KOPT-K1 (cell line): Measurements from ENCODE around the gene CDH7.

Experiments used
- H3K27ac ChIP-seq: fragments of 200-600 bp; sonication (generic); 2 replicates; pipeline ENCODE4 v1.5.1; 2016; ENCODE audit warnings: antibody characterized with exemption, mild to moderate bottlenecking, low read depth, low read length; ENCODE audit not compliant: poor library complexity, severe bottlenecking
- H3K36me3 ChIP-seq: fragments of 200-600 bp; sonication (generic); 2 replicates; pipeline ENCODE4 v1.5.1; 2017; ENCODE audit warnings: antibody characterized with exemption, mild to moderate bottlenecking, low read length, moderate library complexity; ENCODE audit not compliant: insufficient read depth
- H3K9me3 ChIP-seq: fragments of 200-600 bp; sonication (generic); 2 replicates; pipeline ENCODE4 v1.5.1; 2017; ENCODE audit warnings: antibody characterized with exemption, low read length, mild to moderate bottlenecking; ENCODE audit not compliant: insufficient read depth, poor library complexity, severe bottlenecking

CDH7 gene

DNA sequence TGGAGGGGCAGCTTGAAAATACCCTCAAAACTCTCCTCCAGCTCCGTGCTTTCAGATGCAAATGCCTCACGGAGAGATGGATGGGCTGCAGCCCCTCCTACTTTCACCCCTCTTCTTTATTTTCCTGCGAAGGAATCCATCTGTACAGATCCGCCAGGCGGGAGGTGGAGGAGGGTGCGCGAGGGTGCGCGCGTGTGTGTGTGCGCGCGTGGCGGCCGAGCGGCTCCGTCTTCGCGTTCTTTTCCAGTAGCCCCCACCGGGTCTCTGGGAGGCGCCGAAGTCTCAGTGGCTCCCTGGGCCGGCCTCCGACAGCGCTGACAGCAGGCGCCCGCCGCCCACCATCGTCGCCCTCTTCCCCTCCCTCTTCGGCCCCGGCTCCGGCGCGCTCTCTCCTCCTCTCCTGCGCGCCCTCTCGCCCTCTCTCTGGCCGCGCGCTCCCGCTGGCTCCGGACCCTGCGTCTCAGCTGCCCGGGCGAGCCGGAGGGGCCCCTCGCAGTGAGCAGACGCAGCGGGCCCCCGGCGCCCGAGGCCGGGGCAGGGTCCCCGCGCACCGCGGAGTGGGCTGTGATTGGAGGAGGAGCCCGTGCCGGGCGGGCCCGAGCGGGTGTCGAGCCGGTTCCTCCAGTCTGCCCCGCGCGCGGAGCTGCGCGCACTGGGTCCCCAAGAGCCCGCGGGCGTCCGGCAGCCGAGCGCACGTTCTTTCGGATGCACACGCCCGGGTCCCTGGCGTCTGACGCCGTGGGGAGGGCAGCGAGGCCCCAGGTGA is at the start of gene CDH7:
Gene CDH7 (plus strand): TSS at position 624 of the 766 bp plus-strand sequence. CDS start 11,831 bp downstream, outside the sequence.
- Histone ChIP-seq H3K9me3 (no peaks in the 10 kb centered on the region), H3K36me3 (no peaks in the 10 kb centered on the region), H3K27ac (no peak within 1 kb of the TSS)

GRCh38 chr18:65704046-65704445 is 46.8 kb upstream of the CDH7 start:
- no peak overlapping the region for H3K27ac ChIP-seq
- H3K9me3 ChIP-seq, result no peaks in the 10 kb centered on the region
- no peaks in the 10 kb centered on the region for H3K36me3 ChIP-seq

DNA sequence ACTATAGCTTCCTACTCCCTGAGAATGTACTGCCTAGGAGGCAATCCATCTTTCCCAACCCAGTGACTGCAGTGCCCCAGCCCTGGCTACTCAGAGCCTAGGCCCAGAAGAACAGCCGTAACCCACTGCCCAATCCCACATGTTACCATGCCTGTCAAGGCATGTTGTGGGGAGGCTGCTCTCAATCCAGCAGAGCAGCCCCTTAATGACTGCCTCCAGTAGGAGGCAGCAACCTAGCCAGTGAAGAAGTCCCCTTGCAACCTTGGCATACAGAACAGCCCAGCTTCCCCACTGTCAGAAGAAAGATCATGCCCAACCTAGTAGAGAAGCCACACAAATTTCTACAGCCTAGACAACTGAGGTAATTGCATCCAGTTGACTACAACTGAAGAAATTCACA is 44.2 kb upstream of the CDH7 start:
- H3K27ac ChIP-seq, result no peak overlapping the region
- no peaks in the 10 kb centered on the region for H3K9me3 ChIP-seq
- no peaks in the 10 kb centered on the region for H3K36me3 ChIP-seq

- no peak overlapping the region for H3K27ac ChIP-seq
Observed at GRCh38 chr18:65711493-65711892, 39.3 kb upstream of the CDH7 start.

GRCh38 chr18:65721619-65722018 is 29.2 kb upstream of the CDH7 start:
- no peaks in the 10 kb centered on the region for H3K36me3 ChIP-seq
- H3K27ac ChIP-seq, result no peak overlapping the region
- H3K9me3 ChIP-seq, result no peaks in the 10 kb centered on the region

More at GRCh38 chr18:65711493-65711892, 39.3 kb upstream of the CDH7 start:
- H3K9me3 ChIP-seq, result no peaks in the 10 kb centered on the region
- no peaks in the 10 kb centered on the region for H3K36me3 ChIP-seq

GRCh38 chr18:65725251-65726050 is 25.4 kb upstream of the CDH7 start:
- Histone ChIP-seq H3K36me3 (no peaks in the 10 kb centered on the region), H3K27ac (no peak overlapping the region), H3K9me3 (no peaks in the 10 kb centered on the region)

- no peaks in the 10 kb centered on the region for H3K9me3 ChIP-seq
- H3K36me3 ChIP-seq, result no peaks in the 10 kb centered on the region
- H3K27ac ChIP-seq, result no peak overlapping the region
Observed at GRCh38 chr18:65735155-65735554, 15.7 kb upstream of the CDH7 start.

DNA sequence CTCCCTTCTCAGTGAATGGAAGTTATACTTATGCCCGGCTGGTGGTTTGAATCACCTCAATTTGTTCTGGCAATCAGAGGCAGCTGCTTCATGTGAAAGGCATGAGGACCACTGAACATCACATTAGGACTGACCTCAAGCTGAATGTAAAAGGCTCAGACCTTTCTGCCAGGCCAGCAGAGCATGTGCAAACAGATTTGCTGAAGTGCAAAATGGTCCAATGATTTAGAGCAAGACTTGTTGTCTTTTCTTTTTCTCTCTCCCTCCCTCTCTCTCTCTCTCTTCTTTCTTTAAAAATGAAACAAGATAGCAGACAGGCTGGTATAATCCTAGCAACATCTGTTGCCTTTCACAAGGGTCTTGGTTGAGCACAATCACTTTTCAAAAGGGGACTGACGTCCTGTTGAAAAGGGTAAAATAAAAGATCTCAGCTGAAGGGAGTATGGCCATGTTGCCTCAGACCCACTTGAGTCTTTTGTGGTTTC is 13.3 kb upstream of the CDH7 start:
- H3K27ac ChIP-seq, result no peak overlapping the region
- no peaks in the 10 kb centered on the region for H3K9me3 ChIP-seq
- H3K36me3 ChIP-seq, result no peaks in the 10 kb centered on the region

DNA sequence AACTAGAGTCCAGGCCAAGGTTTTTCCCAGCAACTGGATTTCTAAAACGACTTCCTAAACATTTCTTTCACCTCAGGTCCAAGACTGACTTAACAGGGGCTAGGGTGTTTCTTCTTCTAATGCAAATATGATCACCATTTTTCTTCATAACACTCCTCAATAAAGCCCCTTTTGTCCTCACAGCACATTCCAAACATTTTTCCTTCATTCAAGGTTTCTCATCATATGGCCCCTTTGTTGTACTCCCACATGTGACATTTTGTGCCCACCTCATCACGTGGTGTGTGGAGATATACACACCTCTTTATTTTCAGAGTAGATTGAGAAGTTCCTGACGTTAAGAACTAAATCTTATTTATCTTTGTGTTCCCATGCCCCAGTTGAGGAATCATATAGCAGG is 3.9 kb upstream of the CDH7 start:
- H3K36me3 ChIP-seq, result no peaks in the 10 kb centered on the region
- H3K9me3 ChIP-seq, result no peaks in the 10 kb centered on the region
- no peak overlapping the region for H3K27ac ChIP-seq

- no peak overlapping the region for H3K27ac ChIP-seq
- no peaks in the 10 kb centered on the region for H3K9me3 ChIP-seq
- H3K36me3 ChIP-seq, result no peaks in the 10 kb centered on the region
Observed at GRCh38 chr18:65748321-65748720, 2.5 kb upstream of the CDH7 start.

- no peaks in the 10 kb centered on the region for H3K36me3 ChIP-seq
- no peak overlapping the region for H3K27ac ChIP-seq
Observed at GRCh38 chr18:65749841-65750240, 971 bp upstream of the CDH7 start.

DNA sequence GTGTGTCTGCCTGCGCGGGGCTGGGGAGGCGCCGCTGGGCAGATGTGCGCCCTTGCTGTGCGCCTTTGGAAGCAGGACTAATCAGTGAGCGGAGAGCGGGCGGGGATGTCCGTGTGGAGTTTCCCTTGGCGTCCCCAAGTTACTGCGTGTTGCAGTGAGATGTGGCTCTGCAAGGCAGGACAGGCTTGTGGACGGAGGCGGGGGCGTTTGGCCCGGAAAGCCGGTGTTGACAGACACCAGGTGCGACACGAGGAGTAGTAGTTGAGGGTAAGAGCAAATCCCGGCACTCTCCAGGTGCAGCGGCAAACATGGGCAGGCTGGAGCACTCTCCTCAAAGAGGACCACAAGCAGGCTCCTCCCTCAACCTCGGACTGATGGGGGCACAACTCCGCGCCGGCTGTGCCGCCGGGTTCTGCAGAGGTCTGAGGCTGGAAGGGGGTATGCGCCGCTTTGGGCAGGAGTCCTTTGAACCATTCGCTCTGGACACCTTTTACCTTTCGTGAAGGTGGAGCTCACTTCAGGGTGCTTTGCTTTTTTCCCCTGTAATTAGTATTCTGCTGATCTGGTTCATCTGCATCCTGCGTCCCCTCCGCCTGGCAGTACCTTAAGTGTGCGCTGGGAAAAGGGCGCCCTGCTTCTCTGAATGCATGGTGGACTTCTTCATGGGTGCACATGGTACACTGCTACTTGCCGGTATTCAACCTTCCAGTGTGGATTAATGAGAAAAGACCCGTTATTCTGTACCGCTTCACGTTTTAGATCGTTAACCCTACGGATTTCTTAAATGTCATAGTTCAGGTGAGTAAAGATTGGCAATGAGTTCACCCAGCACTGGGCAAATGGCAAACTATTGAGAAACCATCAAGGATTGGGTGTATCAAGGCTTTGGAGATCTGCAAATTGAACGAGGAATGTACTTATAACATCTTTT is 608 bp downstream of the CDH7 start:
- Histone ChIP-seq H3K27ac (no peak overlapping the region), H3K9me3 (no peaks in the 10 kb centered on the region), H3K36me3 (no peaks in the 10 kb centered on the region)

More at GRCh38 chr18:65749841-65750240, 971 bp upstream of the CDH7 start:
- H3K9me3 ChIP-seq, result no peaks in the 10 kb centered on the region

DNA sequence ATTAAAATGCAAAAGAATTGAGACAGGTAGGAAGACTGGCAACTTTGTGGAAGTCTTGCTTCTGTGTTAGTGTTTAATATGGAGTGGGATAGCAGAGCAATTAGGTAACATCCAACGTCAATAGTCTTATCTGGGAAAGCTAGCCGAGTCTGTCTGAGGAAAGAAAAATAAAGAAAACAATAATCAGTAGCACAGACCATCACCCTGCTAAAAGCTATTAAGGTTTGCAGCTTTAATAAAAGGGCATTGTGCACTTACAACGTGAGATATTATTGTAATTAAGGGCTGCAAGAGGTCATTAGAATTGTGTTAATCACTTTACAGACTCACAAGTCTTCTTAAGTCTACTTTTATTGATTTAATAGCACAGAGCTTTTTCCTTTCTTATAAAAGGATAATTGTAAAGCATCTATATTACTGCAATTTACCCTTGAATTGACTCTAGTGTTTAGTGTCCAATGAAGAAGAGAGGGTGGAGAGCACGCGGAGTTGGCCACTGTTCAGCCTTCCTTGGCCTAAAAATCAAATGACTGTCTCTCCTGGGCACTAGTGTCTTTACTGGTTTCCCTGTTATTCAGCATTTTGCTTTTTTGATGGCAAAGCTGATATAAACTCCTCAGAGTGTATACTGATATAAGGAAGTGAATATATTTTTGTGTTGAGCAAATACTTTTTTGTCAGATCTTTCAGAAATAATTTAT is 2.0 kb downstream of the CDH7 start:
- no peaks in the 10 kb centered on the region for H3K36me3 ChIP-seq
- no peaks in the 10 kb centered on the region for H3K9me3 ChIP-seq
- H3K27ac ChIP-seq, result no peak overlapping the region

- no peak overlapping the region for H3K27ac ChIP-seq
- H3K36me3 ChIP-seq, result no peaks in the 10 kb centered on the region
Observed at GRCh38 chr18:65753520-65753919, 2.7 kb downstream of the CDH7 start.

More at GRCh38 chr18:65753520-65753919, 2.7 kb downstream of the CDH7 start:
- H3K9me3 ChIP-seq, result no peaks in the 10 kb centered on the region
